TTC549 (cell line): ENCODE data around the gene FAM151B.
"Not testable (repeated sequence)": the region's sequence is repeated elsewhere in the genome, so short reads cannot be mapped to it uniquely, and the experiment has no call there.

Experiments used
- FAIRE-seq: peaks from 2 replicates; lab custom pipeline; 2012; peaks lifted over from hg19 to GRCh38; lab: Jason Lieb, UNC

FAM151B gene

GRCh38 chr5:80487829-80488721, at the start of gene FAM151B:
Gene FAM151B, plus strand, starts transcription at chr5:80488100. Its CDS starts 24 bp downstream, at chr5:80488124.
- no peak for FAIRE-seq

GRCh38 chr5:80438739-80439138, 49.2 kb upstream of the FAM151B start:
- FAIRE-seq = no peak

- no peak for FAIRE-seq
Observed at GRCh38 chr5:80439213-80439612, 48.7 kb upstream of the FAM151B start.

GRCh38 chr5:80442742-80443141, 45.2 kb upstream of the FAM151B start:
- no peak for FAIRE-seq

- FAIRE-seq = no peak
Observed at GRCh38 chr5:80453366-80453765, 34.5 kb upstream of the FAM151B start.

- FAIRE-seq = no peak
Observed at GRCh38 chr5:80463269-80463668, 24.6 kb upstream of the FAM151B start.

GRCh38 chr5:80466669-80467485, 21.0 kb upstream of the FAM151B start:
- FAIRE-seq = no peak

GRCh38 chr5:80468131-80468530, 19.8 kb upstream of the FAM151B start:
- no peak for FAIRE-seq

- FAIRE-seq = not testable (repeated sequence)
Observed at GRCh38 chr5:80470631-80471030, 17.3 kb upstream of the FAM151B start.

GRCh38 chr5:80474929-80475328, 13.0 kb upstream of the FAM151B start:
- no peak for FAIRE-seq

- FAIRE-seq = no peak
Observed at GRCh38 chr5:80479713-80480112, 8.2 kb upstream of the FAM151B start.

GRCh38 chr5:80480354-80480753, 7.5 kb upstream of the FAM151B start:
- no peak for FAIRE-seq

- FAIRE-seq = peak; percentile 79
Observed at GRCh38 chr5:80481019-80481893, 6.6 kb upstream of the FAM151B start.

- FAIRE-seq = no peak
Observed at GRCh38 chr5:80482578-80482977, 5.3 kb upstream of the FAM151B start.

- no peak for FAIRE-seq
Observed at GRCh38 chr5:80483636-80484232, 4.2 kb upstream of the FAM151B start.

- FAIRE-seq = no peak
Observed at GRCh38 chr5:80487444-80487828, 464 bp upstream of the FAM151B start.

GRCh38 chr5:80491296-80491695, 3.4 kb downstream of the FAM151B start:
- no peak for FAIRE-seq

- no peak for FAIRE-seq
Observed at GRCh38 chr5:80492741-80493140, 4.8 kb downstream of the FAM151B start.

- not testable (repeated sequence) for FAIRE-seq
Observed at GRCh38 chr5:80493443-80493842, 5.5 kb downstream of the FAM151B start.

GRCh38 chr5:80495891-80496290, 8.0 kb downstream of the FAM151B start:
- FAIRE-seq = no peak

GRCh38 chr5:80502800-80503199, 14.9 kb downstream of the FAM151B start:
- no peak for FAIRE-seq

GRCh38 chr5:80503641-80504040, 15.7 kb downstream of the FAM151B start:
- no peak for FAIRE-seq
